ENCODE measurements around the gene ZNF175. TPM values are rescaled to one million over a fixed set of nuclear protein-coding genes. Genes with fewer than 3 reads are reported as not detected.

ZNF175 gene
- total and polyA plus RNA-seq, 10 of the 15 experiments (the other 5 are each of a cell fraction or from before 2014, with no cell fraction given): 1.5 to 12.0 (median 4.1) TPM

GRCh38 chr19:51586799-51587198, 15.7 kb downstream of the ZNF175 start:
- no peak overlapping the region for H3K4me2 ChIP-seq (ENCODE audit: control insufficient read depth, insufficient read depth)
- no peak overlapping the region for H3K4me3 ChIP-seq
- SMC1A ChIA-PET (ENCODE audit: uncharacterized antibody, unreplicated experiment): interaction anchor here (0.7 kb wide), 1 partner anchor 46 kb away, joined by 3 read pairs; no protein-coding TSS in a partner anchor
- no peaks in the 10 kb centered on the region for H3K27me3 ChIP-seq (replicated peaks in 1 of 2; ENCODE audit: control insufficient read depth in 2 of 2, insufficient read depth in 2 of 2, low read length in 1 of 2)
- H3K79me2 ChIP-seq (ENCODE audit: control insufficient read depth, insufficient read depth, low read length): no peaks in the 10 kb centered on the region
- CTCF ChIA-PET: no interaction called here
- POLR2A ChIA-PET: no interaction called here
- no peak for ATAC-seq
- H3K36me3 ChIP-seq (ENCODE audit: control insufficient read depth in 2 of 2, insufficient read depth in 2 of 2, low read length in 1 of 2): peaks cover under 1 to 18% of the 10 kb centered on the region in 2 experiments
- in situ Hi-C loops (cut with MboI) (no loop called here), intact Hi-C loops (cut with micrococcal nuclease; ENCODE audit: unreplicated experiment) (no loop called here)
- WGBS (ENCODE audit: insufficient coverage, insufficient replicate concordance, low lambda C conversion rate, missing lambda C conversion rate): 65% methylated on average over 4 of the region's 4 CpGs
- no peak overlapping the region for H2AFZ ChIP-seq (ENCODE audit: control insufficient read depth, low read depth, low read length)
- H4K20me1 ChIP-seq (ENCODE audit: control insufficient read depth, insufficient read depth): no peaks in the 10 kb centered on the region
- DNase-seq (ENCODE audit: low read depth, low spot score): no peak
- H3K9ac ChIP-seq (ENCODE audit: control insufficient read depth, insufficient read depth, low read length): no peak overlapping the region
- RAD21 ChIA-PET (ENCODE audit: unreplicated experiment): no interaction called here
- FAIRE-seq: no peak
- no peak for TF ChIP-seq BACH1 (IDR thresholded peaks at IDR 0.05; ENCODE audit: borderline replicate concordance)
- no peak for TF ChIP-seq TAF1 (IDR thresholded peaks at IDR 0.05; ENCODE audit: borderline replicate concordance, low read depth, low read length)
- TF ChIP-seq POLR2AphosphoS2 (IDR thresholded peaks at IDR 0.05; ENCODE audit: low read depth, low read length): no peak
- TF ChIP-seq JUND (IDR thresholded peaks at IDR 0.05; ENCODE audit: low read depth, low read length): no peak
- TF ChIP-seq NR2F1 (conservative IDR thresholded peaks at IDR 0.05): no peak
- no peak for TF ChIP-seq BMI1 (IDR thresholded peaks at IDR 0.05; ENCODE audit: borderline replicate concordance)
- H3K27ac ChIP-seq (ENCODE audit: control insufficient read depth, insufficient read depth): no peak overlapping the region
- no TSS peak for BruUV-seq (replicated peaks)
- peaks cover 18% of the 10 kb centered on the region for H3K9me3 ChIP-seq (replicated peaks; ENCODE audit: control insufficient read depth, insufficient read depth, low read length)
- no peaks in the 10 kb centered on the region for H3K4me1 ChIP-seq (ENCODE audit: control insufficient read depth, insufficient read depth, low read length)

- ChIA-PET POLR2A (no interaction called here), SMC1A (ENCODE audit: uncharacterized antibody, unreplicated experiment) (no interaction called here), RAD21 (ENCODE audit: unreplicated experiment) (no interaction called here), CTCF (no interaction called here)
- H3K4me1 ChIP-seq (ENCODE audit: control insufficient read depth, insufficient read depth, low read length): no peaks in the 10 kb centered on the region
- intact Hi-C loops (cut with micrococcal nuclease; ENCODE audit: unreplicated experiment) (no loop called here), in situ Hi-C loops (cut with MboI) (no loop called here)
- H4K20me1 ChIP-seq (ENCODE audit: control insufficient read depth, insufficient read depth): no peaks in the 10 kb centered on the region
- H3K36me3 ChIP-seq (ENCODE audit: control insufficient read depth in 2 of 2, insufficient read depth in 2 of 2, low read length in 1 of 2): peaks cover 0 to 15% of the 10 kb centered on the region in 2 experiments; a peak in 3 of 4 replicates
- H3K9me3 ChIP-seq (replicated peaks; ENCODE audit: control insufficient read depth, insufficient read depth, low read length): peaks cover 18% of the 10 kb centered on the region
- no TSS peak for BruUV-seq (replicated peaks)
- no peak for ATAC-seq
- WGBS (ENCODE audit: insufficient coverage, insufficient replicate concordance, low lambda C conversion rate, missing lambda C conversion rate): 94% methylated on average over 9 of the region's 9 CpGs
- H3K4me3 ChIP-seq: no peak overlapping the region
- no peak overlapping the region for H3K4me2 ChIP-seq (ENCODE audit: control insufficient read depth, insufficient read depth)
- no peaks in the 10 kb centered on the region for H3K79me2 ChIP-seq (ENCODE audit: control insufficient read depth, insufficient read depth, low read length)
- no peak overlapping the region for H3K27ac ChIP-seq (ENCODE audit: control insufficient read depth, insufficient read depth)
- no peak for FAIRE-seq
- DNase-seq (ENCODE audit: low read depth, low spot score): no peak
- no peak overlapping the region for H2AFZ ChIP-seq (ENCODE audit: control insufficient read depth, low read depth, low read length)
- H3K27me3 ChIP-seq (replicated peaks in 1 of 2; ENCODE audit: control insufficient read depth in 2 of 2, insufficient read depth in 2 of 2, low read length in 1 of 2): no peaks in the 10 kb centered on the region
- H3K9ac ChIP-seq (ENCODE audit: control insufficient read depth, insufficient read depth, low read length): no peak overlapping the region
- TF ChIP-seq NR2C1 (IDR thresholded peaks at IDR 0.05) (no peak), NKRF (conservative IDR thresholded peaks at IDR 0.05) (no peak), MAX (IDR thresholded peaks at IDR 0.05; ENCODE audit: low read depth, low read length) (no peak), USF2 (IDR thresholded peaks at IDR 0.05; ENCODE audit: borderline replicate concordance, low read depth, low read length) (no peak), ZZZ3 (IDR thresholded peaks at IDR 0.05; ENCODE audit: control insufficient read depth, insufficient read length, low read depth) (no peak), IRF4 (IDR thresholded peaks at IDR 0.05; ENCODE audit: low read depth, low read length) (no peak)
Measured at GRCh38 chr19:51587264-51588191, 16.4 kb downstream of the ZNF175 start.
